Neural progenitor cell (in vitro differentiated cells): ENCODE measurements around the gene GABBR2. TPM values are rescaled to one million over a fixed set of nuclear protein-coding genes. Genes with fewer than 3 reads are reported as not detected.

Source experiments
- DNase-seq: peaks from one replicate; pipeline ENCODE4 v3.0.0-alpha.2; 2016; ENCODE audit warnings: low spot score
- H2AFZ ChIP-seq: fragments of 200-600 bp; sonication (generic); replicated peaks from 2 replicates; pipeline ENCODE4 v1.6.1; 2016; ENCODE audit warnings: antibody characterized with exemption
- H3F3A ChIP-seq: fragments of 200-600 bp; sonication (generic); 2 replicates; pipeline ENCODE4 v1.6.1; 2016; ENCODE audit warnings: antibody characterized with exemption, low read depth
- H3K27ac ChIP-seq: fragments of 200-600 bp; sonication (generic); 2 replicates; pipeline ENCODE4 v1.5.1; 2016; ENCODE audit warnings: mild to moderate bottlenecking
- H3K27me3 ChIP-seq: fragments of 200-600 bp; sonication (generic); 2 replicates; pipeline ENCODE4 v1.6.1; 2016; ENCODE audit warnings: mild to moderate bottlenecking, moderate library complexity
- H3K36me3 ChIP-seq: fragments of 200-600 bp; sonication (generic); 2 replicates; pipeline ENCODE4 v1.5.1; 2016
- H3K4me1 ChIP-seq: fragments of 200-600 bp; sonication (generic); 2 replicates; pipeline ENCODE4 v1.6.1; 2016; ENCODE audit warnings: mixed run types
- H3K4me2 ChIP-seq: fragments of 200-600 bp; sonication (generic); 2 replicates; pipeline ENCODE4 v1.6.1; 2016
- H3K4me3 ChIP-seq: fragments of 200-600 bp; sonication (generic); 2 replicates; pipeline ENCODE4 v1.5.1; 2016
- H3K79me2 ChIP-seq: fragments of 200-600 bp; sonication (generic); 2 replicates; pipeline ENCODE4 v1.6.1; 2016; ENCODE audit warnings: low read depth
- H3K9ac ChIP-seq: fragments of 200-600 bp; sonication (generic); 2 replicates; pipeline ENCODE4 v1.6.1; 2016
- H3K9me3 ChIP-seq: fragments of 200-600 bp; sonication (generic); 2 replicates; pipeline ENCODE4 v1.5.1; 2016; ENCODE audit warnings: low read depth
- H4K20me1 ChIP-seq: fragments of 200-600 bp; sonication (generic); 2 replicates; pipeline ENCODE4 v1.6.1; 2016; ENCODE audit warnings: low read depth
- H3K27ac Mint-ChIP-seq: 3 replicates; pipeline ENCODE4 v1.8.0; 2021; ENCODE audit warnings: mixed read lengths
- H3K27me3 Mint-ChIP-seq: 2 replicates; pipeline ENCODE4 v1.8.0; 2022; ENCODE audit warnings: low read depth, mild to moderate bottlenecking, inconsistent platforms, moderate library complexity, mixed read lengths; ENCODE audit not compliant: insufficient read depth
- H3K36me3 Mint-ChIP-seq: 3 replicates; pipeline ENCODE4 v1.8.0; 2021; ENCODE audit warnings: mixed read lengths
- H3K4me1 Mint-ChIP-seq: 3 replicates; pipeline ENCODE4 v1.8.0; 2021; ENCODE audit warnings: mixed read lengths
- H3K4me3 Mint-ChIP-seq: 3 replicates; pipeline ENCODE4 v1.8.0; 2021; ENCODE audit warnings: mild to moderate bottlenecking, moderate library complexity, mixed read lengths
- H3K9me3 Mint-ChIP-seq: 3 replicates; pipeline ENCODE4 v1.8.0; 2020; ENCODE audit warnings: mixed read lengths
- CTCF ChIP-seq: fragments of 200-600 bp; sonication (generic); IDR thresholded peaks from 2 replicates; pipeline ENCODE4 v1.5.1; 2017; ENCODE audit warnings: antibody characterized with exemption, mild to moderate bottlenecking
- EZH2 ChIP-seq: fragments of 200-600 bp; sonication (generic); IDR thresholded peaks from 2 replicates; pipeline ENCODE4 v1.6.1; 2017; ENCODE audit warnings: antibody characterized with exemption, mild to moderate bottlenecking, moderate library complexity
- EZH2phosphoT487 ChIP-seq: fragments of 200-600 bp; sonication (generic); IDR thresholded peaks from 2 replicates; pipeline ENCODE4 v1.6.1; 2017; ENCODE audit warnings: antibody characterized with exemption
- total RNA-seq: library from RNA; depleted of rRNA; stranded (reverse); fragments of >200 nt; gene quantifications from 2 replicates; pipeline ENCODE4 v1.2.3, GENCODE V29; 2015; ENCODE audit warnings: low replicate concordance

Gene GABBR2
- total RNA-seq, 1 donor from 2014 or later = not detected

GRCh38 chr9:98430535-98431292 lies 278.0 kb downstream of the GABBR2 start:
- Mint-ChIP-seq H3K27me3 (peaks cover 5% of the 10 kb centered on the region), H3K9me3 (no peaks in the 10 kb centered on the region), H3K4me1 (no peaks in the 10 kb centered on the region), H3K4me3 (no peak overlapping the region), H3K36me3 (no peaks in the 10 kb centered on the region), H3K27ac (no peak overlapping the region)
- H3K4me3 ChIP-seq = no peak overlapping the region
- no peaks in the 10 kb centered on the region for H4K20me1 ChIP-seq
- H3K36me3 ChIP-seq = no peaks in the 10 kb centered on the region
- no peaks in the 10 kb centered on the region for H3F3A ChIP-seq
- H3K79me2 ChIP-seq = no peaks in the 10 kb centered on the region
- no peaks in the 10 kb centered on the region for H3K9me3 ChIP-seq
- DNase-seq = no peak
- H3K4me2 ChIP-seq = no peak overlapping the region
- H2AFZ ChIP-seq = no peak overlapping the region
- TF ChIP-seq EZH2phosphoT487 (no peak), EZH2 (no peak), CTCF (no peak)
- no peak overlapping the region for H3K27ac ChIP-seq
- no peaks in the 10 kb centered on the region for H3K27me3 ChIP-seq
- H3K4me1 ChIP-seq = no peaks in the 10 kb centered on the region
- H3K9ac ChIP-seq = no peak overlapping the region

GRCh38 chr9:98429613-98430012 lies 279.1 kb downstream of the GABBR2 start:
- H3K27ac Mint-ChIP-seq = no peak overlapping the region

DNA sequence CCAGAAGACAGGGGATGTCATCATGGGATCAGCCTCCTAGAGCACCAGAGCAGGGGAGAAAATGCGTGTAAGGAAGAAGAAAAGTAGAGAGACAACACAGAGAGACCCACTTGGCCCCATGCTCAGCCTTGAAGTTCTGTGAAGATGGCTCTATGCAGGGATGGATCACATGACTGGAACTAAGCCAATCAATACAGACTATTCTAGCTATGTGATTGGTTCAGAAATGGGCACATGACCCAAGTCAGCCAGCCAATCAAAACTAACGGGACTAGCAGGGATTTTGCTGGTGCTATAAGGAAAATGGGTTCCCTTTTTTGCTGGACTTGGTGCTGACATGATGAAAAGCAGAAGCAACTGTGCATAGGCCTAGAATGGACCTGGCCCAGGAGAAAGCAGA lies 280.3 kb downstream of the GABBR2 start:
- Mint-ChIP-seq H3K9me3 (no peaks in the 10 kb centered on the region), H3K27ac (no peak overlapping the region), H3K4me3 (no peak overlapping the region), H3K36me3 (no peaks in the 10 kb centered on the region), H3K27me3 (peaks cover 2% of the 10 kb centered on the region), H3K4me1 (no peaks in the 10 kb centered on the region)
- Histone ChIP-seq H3K36me3 (no peaks in the 10 kb centered on the region), H3K4me3 (no peak overlapping the region), H3F3A (no peaks in the 10 kb centered on the region), H3K27me3 (no peaks in the 10 kb centered on the region), H3K27ac (no peak overlapping the region), H3K9me3 (no peaks in the 10 kb centered on the region), H2AFZ (no peak overlapping the region), H3K4me2 (no peak overlapping the region), H3K4me1 (no peaks in the 10 kb centered on the region), H3K9ac (no peak overlapping the region), H3K79me2 (no peaks in the 10 kb centered on the region), H4K20me1 (no peaks in the 10 kb centered on the region)
- TF ChIP-seq CTCF (no peak), EZH2 (no peak), EZH2phosphoT487 (no peak)
- DNase-seq = no peak

More at GRCh38 chr9:98429613-98430012, 279.1 kb downstream of the GABBR2 start:
- Mint-ChIP-seq H3K4me1 (no peaks in the 10 kb centered on the region), H3K27me3 (peaks cover 2% of the 10 kb centered on the region), H3K36me3 (no peaks in the 10 kb centered on the region), H3K9me3 (no peaks in the 10 kb centered on the region), H3K4me3 (no peak overlapping the region)
- Histone ChIP-seq H3K79me2 (no peaks in the 10 kb centered on the region), H3K4me3 (no peak overlapping the region), H3F3A (no peaks in the 10 kb centered on the region), H3K9ac (no peak overlapping the region), H3K27ac (no peak overlapping the region), H2AFZ (no peak overlapping the region), H4K20me1 (no peaks in the 10 kb centered on the region), H3K36me3 (no peaks in the 10 kb centered on the region), H3K4me1 (no peaks in the 10 kb centered on the region), H3K27me3 (no peaks in the 10 kb centered on the region), H3K4me2 (no peak overlapping the region), H3K9me3 (no peaks in the 10 kb centered on the region)
- no peak for TF ChIP-seq EZH2
- no peak for TF ChIP-seq EZH2phosphoT487
- no peak for TF ChIP-seq CTCF
- no peak for DNase-seq
